Measurements from ENCODE around the gene KRTAP10-4. TPM values are rescaled to one million over a fixed set of nuclear protein-coding genes. Genes with fewer than 3 reads are reported as not detected.

Gene KRTAP10-4
- total RNA-seq, 1 experiment from 2014 or later = not detected

- no peak for TF ChIP-seq REST (IDR thresholded peaks at IDR 0.05; ENCODE audit: low read depth)
- TF ChIP-seq, protein P1, sequence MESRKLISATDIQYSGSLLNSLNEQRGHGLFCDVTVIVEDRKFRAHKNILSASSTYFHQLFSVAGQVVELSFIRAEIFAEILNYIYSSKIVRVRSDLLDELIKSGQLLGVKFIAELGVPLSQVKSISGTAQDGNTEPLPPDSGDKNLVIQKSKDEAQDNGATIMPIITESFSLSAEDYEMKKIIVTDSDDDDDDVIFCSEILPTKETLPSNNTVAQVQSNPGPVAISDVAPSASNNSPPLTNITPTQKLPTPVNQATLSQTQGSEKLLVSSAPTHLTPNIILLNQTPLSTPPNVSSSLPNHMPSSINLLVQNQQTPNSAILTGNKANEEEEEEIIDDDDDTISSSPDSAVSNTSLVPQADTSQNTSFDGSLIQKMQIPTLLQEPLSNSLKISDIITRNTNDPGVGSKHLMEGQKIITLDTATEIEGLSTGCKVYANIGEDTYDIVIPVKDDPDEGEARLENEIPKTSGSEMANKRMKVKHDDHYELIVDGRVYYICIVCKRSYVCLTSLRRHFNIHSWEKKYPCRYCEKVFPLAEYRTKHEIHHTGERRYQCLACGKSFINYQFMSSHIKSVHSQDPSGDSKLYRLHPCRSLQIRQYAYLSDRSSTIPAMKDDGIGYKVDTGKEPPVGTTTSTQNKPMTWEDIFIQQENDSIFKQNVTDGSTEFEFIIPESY (IDR thresholded peaks at IDR 0.05; ENCODE audit: extremely low read depth, insufficient replicate concordance, low read length) = no peak
- TF ChIP-seq CTCF (IDR thresholded peaks at IDR 0.05 in 2 of 3, conservative IDR thresholded peaks at IDR 0.05 in 1 of 3; ENCODE audit: borderline replicate concordance in 1 of 3, insufficient read depth in 1 of 3, low read depth in 2 of 3, low read length in 2 of 3) = no peak
Measured at GRCh38 chr21:44540741-44541288, 32.7 kb upstream of the KRTAP10-4 start (continued).

DNA sequence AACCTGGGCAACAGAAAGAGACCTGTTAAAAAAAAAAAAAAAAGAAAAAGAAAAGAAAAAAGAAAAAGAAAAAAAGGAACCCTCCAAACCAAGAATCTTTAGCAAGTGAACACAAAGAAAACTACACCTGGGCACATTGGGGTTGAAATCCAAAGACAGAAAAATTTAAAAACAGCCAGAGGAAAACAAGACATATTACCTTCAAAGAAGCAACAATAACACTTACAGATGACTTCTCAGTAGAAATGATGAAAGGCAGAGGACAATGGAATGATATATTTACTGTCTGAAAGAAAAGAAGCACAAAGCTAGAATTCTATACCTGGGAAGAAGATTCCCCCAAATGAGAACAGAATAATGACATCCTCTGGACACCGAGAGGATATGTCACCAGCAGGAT is 30.8 kb upstream of the KRTAP10-4 start:
- no peaks in the 10 kb centered on the region for H3K9me2 ChIP-seq (ENCODE audit: insufficient read depth)
- H3K36me3 ChIP-seq (ENCODE audit: control insufficient read depth in 1 of 2, insufficient read depth in 2 of 2, low read length in 2 of 2) = no peaks in the 10 kb centered on the region
- H4K20me1 ChIP-seq (ENCODE audit: insufficient read depth) = no peaks in the 10 kb centered on the region
- ChIA-PET POLR2A (no interaction called here), CTCF (no interaction called here), RAD21 (ENCODE audit: low non-redundant PET in 1 of 2, low total read pairs in 2 of 2, uncharacterized antibody in 2 of 2, unreplicated experiment in 2 of 2) (no interaction called here)
- no peaks in the 10 kb centered on the region for H3K4me1 ChIP-seq (ENCODE audit: control insufficient read depth in 1 of 2, insufficient read depth in 2 of 2, low read length in 2 of 2)
- peaks cover 7 to 24% of the 10 kb centered on the region in 2 experiments for H3K9me3 ChIP-seq (ENCODE audit: control insufficient read depth in 1 of 2, insufficient read depth in 1 of 2, low read depth in 1 of 2, low read length in 2 of 2)
- no peaks in the 10 kb centered on the region for H3K79me2 ChIP-seq (ENCODE audit: insufficient read depth, low read length)
- H3K4me2 ChIP-seq (ENCODE audit: low read length) = no peak overlapping the region
- H2AFZ ChIP-seq (ENCODE audit: low read depth, low read length, poor library complexity, severe bottlenecking) = no peak overlapping the region
- intact Hi-C loops (cut with micrococcal nuclease) = no loop called here
- DNase-seq (ENCODE audit: low read depth, low spot score) (peak; percentile 3), ATAC-seq (no peak)
- H3K27me3 ChIP-seq (ENCODE audit: insufficient read depth, low read length) = no peaks in the 10 kb centered on the region
- BruUV-seq (replicated peaks) = no TSS peak
- H3K27ac ChIP-seq (ENCODE audit: low read depth, low read length) = no peak overlapping the region
- H3K9ac ChIP-seq (ENCODE audit: low read length) = no peak overlapping the region
- no peak overlapping the region for H3K4me3 ChIP-seq (replicated peaks in 1 of 2; ENCODE audit: low read depth in 1 of 2, low read length in 2 of 2)
- TF ChIP-seq EZH2phosphoT487 (IDR thresholded peaks at IDR 0.05; ENCODE audit: borderline replicate concordance) = no peak
- no peak for TF ChIP-seq EZH2 (IDR thresholded peaks at IDR 0.05)
- no peak for TF ChIP-seq SP1 (IDR thresholded peaks at IDR 0.05; ENCODE audit: low read depth)
- TF ChIP-seq ZNF274 (IDR thresholded peaks at IDR 0.05; ENCODE audit: low read depth, low read length) = no peak
- TF ChIP-seq ATF3 (IDR thresholded peaks at IDR 0.05) = no peak
- no peak for TF ChIP-seq REST (IDR thresholded peaks at IDR 0.05; ENCODE audit: low read depth)
- no peak for TF ChIP-seq RAD21 (IDR thresholded peaks at IDR 0.05; ENCODE audit: low read depth)
- TF ChIP-seq CEBPB (IDR thresholded peaks at IDR 0.05; ENCODE audit: low read depth) = no peak
- no peak for TF ChIP-seq CBX3 (IDR thresholded peaks at IDR 0.05; ENCODE audit: low read depth)
- no peak for TF ChIP-seq MAX (IDR thresholded peaks at IDR 0.05)
